Kasumi-1 (cell line): Measurements from ENCODE around the gene CHORDC1.
"Not testable (repeated sequence)": the region's sequence is repeated elsewhere in the genome, so short reads cannot be mapped to it uniquely, and the experiment has no call there.

Source experiments
- DNase-seq, 2 experiments: peaks; one replicate each; lab custom pipeline; 2025; lab: John Stamatoyannopoulos, UW

CHORDC1 gene

DNA sequence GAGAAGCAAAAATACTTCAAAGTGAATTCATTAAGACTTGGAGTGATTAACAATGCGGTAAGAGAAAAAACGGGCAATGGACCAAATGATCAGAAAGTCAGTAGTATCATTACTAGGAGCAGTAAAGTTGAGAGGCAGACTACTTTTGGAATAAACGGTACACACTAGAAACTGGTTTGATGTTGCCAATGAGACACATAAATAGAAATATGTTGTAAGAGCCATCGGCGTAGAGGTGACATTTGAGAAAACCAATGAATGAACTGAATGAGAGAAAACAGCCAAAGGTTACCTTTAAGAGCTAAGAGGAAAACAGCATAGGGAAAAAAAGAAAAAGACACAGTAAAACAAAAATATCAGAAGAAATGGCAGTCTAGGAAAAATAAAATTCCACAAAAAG lies 6.2 kb downstream of the CHORDC1 start:
- DNase-seq: no peak

DNA sequence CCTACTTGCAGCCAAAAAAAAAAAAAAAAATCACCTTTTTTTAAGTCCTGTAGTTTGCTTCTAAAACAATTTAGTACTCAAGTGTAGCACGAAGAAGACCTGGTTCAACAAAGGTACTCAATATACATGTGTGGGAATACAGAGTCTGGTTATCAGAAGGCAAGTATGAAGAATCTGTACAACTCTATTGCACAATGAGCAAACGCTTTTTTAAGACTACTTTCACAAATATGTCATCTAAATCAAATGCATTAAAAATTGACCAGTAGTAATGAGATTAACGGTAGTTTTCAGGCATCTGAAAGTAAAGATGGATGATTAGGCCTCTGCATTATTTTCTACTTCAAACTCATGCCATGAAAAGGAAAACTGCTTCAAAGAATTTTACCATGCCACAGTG lies 9.5 kb downstream of the CHORDC1 start:
- DNase-seq: no peak

DNA sequence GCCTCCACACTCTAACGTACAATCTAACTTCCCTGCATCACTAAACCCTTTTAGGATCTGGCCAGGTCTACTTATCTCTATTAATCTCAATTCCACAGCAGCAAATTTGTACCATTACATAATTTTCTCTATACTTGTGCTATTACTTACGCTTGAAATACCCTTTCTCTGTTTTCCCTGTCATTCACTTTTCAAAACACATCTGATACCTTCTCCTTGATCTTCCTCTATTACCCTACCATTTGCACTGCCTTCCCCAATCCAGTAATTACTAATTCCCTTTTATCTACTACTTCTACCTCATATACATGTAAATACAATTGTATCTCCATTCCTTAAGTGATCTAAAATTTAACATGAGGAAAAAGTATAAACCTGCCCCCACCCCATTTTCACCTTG lies 14.0 kb downstream of the CHORDC1 start:
- DNase-seq: no peak

DNA sequence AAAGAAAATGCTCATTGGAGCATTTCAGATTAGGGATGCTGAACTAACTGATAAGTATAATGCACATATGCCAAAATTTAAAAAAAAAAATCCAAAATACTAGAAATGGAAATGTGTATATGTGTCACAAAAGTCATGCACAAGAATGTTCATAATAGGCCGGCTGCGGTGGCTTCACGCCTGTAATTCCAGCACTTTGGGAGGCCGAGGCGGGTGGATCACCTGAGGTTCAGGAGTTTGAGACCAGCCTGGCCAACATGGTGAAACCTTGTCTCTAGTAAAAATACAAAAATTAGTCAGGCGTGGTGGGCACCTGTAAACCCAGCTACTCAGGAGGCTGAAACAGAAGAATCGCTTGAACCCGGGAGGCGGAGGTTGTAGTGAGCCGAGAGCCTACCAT lies 14.9 kb downstream of the CHORDC1 start:
- not testable (repeated sequence) for DNase-seq

DNA sequence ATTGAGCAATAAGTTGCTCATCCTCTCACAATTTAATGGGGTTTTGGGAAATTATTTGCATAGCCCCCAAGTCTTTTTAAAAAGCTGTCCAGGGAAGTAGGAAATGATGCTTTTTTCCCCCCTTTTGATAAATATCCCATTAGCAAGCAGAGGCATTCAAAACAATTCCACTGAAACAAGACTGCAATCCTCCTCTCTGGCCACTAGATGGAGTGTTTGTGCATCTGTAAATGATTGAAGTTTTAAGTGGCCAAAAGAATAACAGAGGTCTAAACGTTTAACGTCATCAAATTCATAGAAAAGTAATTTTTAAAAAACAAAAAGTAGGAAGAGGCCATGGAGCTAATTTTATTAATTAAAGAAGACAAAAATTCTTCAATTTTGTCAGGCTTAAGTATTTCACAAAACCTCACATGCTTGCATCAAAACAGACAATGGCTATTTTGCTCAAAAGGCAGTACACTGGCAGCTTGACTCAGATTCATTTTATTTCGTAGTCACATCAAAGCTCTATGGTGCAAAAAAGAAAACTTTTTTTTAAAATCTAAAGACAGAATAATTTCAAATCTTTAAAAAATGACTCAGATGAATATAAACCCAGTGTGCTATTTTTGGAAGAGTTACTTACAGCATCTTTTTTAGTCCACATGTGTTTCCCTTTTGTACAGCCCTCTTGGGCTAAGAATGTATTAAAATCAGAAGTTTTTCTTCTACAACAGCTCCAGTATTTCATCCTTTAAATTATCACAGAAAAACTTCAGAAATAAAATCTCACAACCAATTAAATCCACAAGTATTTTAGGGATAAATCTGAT lies 17.8 kb downstream of the CHORDC1 start:
- DNase-seq: peak; percentile 66 to 83

DNA sequence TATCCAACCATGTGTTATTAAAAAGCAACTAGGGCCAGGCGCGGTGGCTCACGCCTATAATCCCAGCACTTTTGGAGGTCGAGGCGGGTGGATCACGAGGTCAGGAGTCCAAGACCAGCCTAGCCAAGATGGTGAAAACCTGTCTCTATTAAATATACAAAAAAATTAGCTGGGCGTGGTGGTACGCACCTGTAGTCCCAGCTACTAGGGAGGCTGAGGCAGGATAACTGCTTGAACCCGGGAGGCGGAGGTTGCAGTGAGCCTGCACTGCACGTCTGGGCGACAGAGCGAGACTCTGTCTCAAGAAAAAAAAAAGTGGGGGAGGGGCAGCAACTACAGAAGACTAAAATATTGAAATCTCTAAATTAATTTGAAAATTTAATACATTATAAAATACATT lies 18.4 kb downstream of the CHORDC1 start:
- DNase-seq: no peak

DNA sequence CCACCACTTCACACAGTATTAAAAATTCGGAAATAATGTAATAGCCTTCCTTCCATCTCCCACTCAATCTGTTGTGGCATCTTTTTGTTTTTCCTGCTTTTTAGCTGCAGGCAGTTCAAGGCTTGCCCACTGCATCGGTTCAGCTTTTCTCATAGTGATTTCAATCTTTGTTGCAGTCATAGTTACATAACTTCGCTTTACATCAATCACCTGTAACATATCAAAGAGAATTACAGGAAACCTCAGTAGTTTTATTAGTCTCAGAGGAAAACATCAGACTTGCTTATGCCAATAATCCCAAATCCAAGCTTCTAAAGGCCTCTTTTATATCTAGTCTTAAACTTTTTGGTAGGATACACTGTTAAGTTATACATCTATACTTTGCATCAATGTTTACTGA lies 20.5 kb downstream of the CHORDC1 start:
- no peak for DNase-seq

DNA sequence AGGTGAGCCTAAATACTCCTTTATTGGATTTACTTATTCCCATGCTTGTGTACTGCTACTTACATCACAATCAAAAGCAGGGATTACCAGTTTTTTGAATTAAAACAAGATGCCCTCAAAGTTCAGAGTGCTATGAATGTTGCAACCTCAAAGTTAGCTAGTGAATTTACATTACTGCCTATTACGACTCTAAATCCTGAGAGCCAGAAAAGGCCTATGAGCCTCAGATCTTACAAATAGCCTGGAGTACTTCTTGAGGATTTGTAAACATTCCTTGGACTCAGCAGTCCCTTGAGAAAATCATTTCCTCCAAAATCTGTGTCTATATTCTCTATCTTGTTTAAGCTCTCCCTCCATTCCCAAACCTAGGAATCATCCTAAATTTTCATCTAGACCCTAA lies 25.5 kb downstream of the CHORDC1 start:
- no peak for DNase-seq

DNA sequence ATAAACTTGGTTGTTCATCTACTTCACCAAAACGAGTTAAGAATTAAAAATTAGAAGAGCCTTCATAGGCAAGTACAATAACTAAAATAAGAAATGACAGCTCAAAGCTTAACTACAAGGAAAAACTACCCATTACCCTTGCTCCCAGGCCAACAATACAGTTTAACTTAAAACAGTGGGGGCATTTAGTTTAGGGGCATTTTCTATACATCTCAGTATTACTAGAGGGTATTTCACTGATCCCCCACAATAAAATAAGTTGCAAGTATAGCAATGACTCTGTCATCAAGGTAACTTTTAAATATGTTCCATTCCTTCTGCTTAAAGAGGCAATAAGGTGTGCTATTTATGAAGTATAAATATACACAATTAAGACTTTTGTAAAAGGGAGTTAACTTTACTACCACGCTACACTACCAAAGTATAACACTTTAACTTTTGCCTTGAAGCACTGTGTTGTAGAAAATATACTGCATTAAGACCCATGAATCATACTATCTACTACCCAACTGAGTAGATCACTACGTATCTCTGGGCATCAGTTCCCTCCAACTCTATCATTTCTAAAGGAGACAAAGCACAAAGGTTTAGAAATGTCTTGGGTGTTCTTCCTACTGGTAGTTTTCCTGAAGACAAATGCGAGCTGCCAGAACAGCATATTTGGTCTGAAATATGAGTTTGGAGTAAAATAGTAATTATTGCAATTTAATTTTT lies 29.8 kb downstream of the CHORDC1 start:
- no peak for DNase-seq

DNA sequence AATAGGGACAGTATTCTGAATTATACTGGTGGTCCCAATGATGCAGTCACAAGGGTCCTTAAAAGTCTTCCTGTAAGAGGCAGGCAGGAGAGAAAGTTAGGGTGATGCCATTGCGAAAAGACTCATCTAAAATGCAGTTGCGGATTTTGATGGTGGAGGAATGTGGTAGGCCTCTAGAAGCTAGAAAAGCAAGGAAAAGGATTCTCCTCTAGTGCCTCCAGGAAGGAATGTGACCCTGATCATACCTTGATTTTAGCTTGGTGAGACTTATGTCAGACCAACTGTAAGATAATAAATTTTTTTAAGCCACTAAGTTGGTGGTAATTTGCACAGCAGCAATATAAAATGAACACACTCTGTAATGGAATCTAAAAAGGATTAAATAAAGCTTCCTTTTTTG lies 33.8 kb downstream of the CHORDC1 start:
- no peak for DNase-seq

DNA sequence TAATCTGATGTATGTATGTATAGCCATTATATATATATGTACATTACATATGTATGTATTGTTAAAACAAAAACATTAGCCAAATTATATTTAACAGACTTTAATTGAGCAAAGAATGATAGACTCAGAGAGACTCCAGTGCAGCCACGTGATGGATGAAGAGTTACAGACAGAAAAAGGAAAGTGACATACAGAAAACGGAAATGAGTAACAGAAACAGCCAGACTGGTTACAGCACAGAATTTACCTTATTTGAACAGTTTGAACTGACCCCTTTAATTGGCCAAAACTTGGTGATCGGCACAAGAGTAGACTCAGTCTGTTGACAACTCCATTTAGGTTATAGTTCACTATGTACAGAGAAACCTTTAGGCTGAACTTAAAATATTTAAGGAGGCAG lies 35.0 kb downstream of the CHORDC1 start:
- no peak for DNase-seq

DNA sequence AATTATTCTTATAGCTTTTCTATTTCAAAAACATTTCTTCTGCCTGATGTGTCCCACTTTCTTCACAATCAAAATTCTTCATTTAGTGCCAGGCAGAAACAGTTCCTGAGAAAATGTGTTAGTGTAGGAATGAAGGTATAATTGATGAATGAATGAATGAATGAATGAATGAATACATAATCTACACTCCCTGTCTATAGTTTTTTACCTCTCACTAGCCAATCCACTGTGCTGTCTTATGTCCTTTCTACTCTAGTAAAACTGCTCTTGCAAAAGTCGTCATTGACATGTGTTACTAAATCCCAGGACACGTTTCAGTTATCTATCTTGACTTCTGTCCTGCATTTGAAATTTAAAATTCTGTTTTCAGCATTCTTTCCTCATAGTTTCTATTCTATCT lies 42.9 kb downstream of the CHORDC1 start:
- no peak for DNase-seq

DNA sequence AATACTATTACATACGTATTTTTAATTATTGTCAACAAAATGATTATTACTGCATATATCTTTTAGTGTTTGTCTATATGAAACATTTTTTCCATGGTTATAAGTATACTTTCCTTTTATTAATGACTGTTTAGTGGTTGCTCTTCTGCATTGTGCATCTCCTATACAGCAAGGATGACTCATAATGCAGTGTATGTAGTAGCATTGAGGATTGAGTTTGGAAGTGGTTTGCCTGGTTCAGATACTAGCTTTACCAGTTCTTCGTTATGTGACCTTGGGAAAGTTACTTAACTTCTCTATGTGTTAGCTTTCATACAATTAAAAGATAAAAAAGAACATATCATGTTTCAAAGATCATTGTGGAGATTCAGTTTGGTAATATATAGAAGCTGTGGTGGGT lies 44.1 kb downstream of the CHORDC1 start:
- DNase-seq: no peak

DNA sequence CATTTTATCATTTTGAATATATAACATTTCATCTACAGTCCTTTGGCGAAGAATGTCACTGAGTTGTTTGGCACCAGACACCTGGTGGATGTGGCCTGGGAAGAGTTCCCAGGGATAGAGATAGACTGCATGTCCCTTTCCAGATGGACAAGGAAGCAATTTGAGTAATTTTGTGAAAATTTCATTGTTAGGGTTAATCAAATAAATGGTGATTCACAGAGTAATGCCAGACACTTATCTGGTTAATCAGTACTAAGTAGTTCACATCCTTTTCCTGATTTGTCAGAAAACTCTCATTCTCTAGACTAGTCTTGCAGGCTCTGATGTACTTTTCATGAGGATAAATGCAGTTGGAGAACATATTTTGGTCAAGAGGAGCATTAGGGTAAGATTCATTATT lies 46.8 kb downstream of the CHORDC1 start:
- no peak for DNase-seq

DNA sequence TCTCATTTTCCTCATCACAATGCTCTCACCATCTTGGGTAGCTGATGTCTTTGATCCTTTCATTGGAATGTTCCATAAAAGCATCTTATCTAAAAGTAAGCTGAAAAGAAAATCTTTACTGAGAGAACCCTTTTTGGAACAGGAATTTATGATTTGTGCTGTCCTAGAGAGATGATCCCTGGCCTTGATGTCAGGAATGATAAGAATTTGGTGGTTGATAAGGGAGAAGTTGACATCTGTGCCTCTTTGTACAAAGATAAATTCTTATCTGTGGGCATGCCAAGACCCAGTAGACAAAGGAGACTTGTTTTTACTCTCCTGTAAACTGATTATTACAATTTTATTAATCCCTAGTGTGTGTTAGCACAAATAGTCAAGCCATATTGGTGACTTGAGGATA lies 51.5 kb downstream of the CHORDC1 start:
- no peak for DNase-seq

DNA sequence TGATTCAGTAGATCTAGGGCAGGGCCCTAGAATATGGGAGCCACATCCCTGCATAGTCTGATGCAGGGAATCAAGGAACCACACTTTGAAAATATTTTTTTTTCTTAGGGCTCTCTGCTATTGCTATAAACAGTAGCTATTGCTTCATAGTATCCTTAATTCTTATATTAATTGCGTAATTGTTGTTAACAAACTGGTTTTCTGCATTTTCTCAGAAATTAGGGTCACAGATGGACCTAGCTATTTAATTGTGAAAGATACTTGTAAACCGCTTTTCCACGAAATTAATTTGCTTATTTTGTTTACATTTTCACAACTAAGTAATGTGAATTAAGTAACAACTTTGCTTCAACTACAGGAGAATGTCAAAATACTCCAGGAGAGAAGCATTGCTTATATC lies 54.3 kb downstream of the CHORDC1 start:
- DNase-seq: no peak

DNA sequence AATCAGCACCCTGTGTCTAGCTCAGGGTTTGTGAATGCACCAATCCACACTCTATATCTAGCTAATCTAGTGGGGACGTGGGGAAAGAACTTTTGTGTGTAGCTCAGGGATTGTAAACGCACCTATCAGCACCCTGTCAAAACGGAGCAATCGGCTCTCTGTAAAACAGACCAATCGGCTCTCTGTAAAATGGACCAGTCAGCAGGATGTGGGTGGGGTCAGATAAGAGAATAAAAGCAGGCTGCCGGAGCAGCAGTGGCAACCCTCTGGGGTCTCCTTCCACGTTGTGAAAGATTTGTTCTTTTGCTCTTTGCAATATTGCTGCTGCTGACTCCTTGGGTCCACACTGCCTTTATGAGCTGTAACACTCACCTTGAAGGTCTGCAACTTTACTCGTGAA lies 55.1 kb downstream of the CHORDC1 start:
- not testable (repeated sequence) for DNase-seq

DNA sequence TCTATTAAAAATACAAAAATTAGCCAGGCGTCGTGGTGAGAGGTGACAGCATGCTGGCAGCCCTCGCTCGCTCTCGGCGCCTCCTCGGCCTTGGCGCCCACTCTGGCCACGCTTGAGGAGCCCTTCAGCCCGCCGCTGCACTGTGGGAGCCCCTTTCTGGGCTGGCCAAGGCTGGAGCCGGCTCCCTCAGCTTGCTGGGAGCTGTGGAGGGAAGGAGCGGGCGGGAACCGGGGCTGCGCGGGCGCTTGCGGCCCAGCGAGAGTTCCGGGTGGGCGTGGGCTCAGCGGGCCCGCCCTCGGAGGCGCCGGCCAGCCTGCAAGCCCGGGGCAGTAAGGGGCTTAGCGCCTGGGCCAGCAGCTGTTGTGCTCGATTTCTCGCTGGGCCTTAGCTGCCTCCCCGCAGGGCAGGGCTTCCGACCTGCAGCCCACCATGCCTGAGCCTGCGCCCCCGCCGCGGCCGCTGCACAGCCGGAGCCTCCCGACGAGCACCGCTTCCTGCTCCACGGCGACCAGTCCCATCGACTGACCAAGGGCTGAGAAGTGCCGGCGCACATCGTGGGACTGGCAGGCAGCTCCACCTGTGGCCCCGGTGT lies 55.8 kb downstream of the CHORDC1 start:
- DNase-seq: not testable (repeated sequence)
